ENCODE measurements around the gene MAEA.
"Not testable (repeated sequence)": the region's sequence is repeated elsewhere in the genome, so short reads cannot be mapped to it uniquely, and the experiment has no call there.

MAEA gene

GRCh38 chr4:1291996-1292702, 2.5 kb downstream of the MAEA start:
- no peak overlapping the region for H2AFZ ChIP-seq
- H3K9me3 ChIP-seq (ENCODE audit: control insufficient read depth, low read length): no peaks in the 10 kb centered on the region
- H3K4me3 ChIP-seq (ENCODE audit: low read depth, low read length): peak overlapping the region; percentile 91
- no peaks in the 10 kb centered on the region for H3K36me3 ChIP-seq (ENCODE audit: control insufficient read depth, insufficient read depth, low read length)
- H3K4me1 ChIP-seq: peaks cover 3% of the 10 kb centered on the region
- peaks cover 37% of the 10 kb centered on the region for H3K79me2 ChIP-seq
- TF ChIP-seq, protein P1, sequence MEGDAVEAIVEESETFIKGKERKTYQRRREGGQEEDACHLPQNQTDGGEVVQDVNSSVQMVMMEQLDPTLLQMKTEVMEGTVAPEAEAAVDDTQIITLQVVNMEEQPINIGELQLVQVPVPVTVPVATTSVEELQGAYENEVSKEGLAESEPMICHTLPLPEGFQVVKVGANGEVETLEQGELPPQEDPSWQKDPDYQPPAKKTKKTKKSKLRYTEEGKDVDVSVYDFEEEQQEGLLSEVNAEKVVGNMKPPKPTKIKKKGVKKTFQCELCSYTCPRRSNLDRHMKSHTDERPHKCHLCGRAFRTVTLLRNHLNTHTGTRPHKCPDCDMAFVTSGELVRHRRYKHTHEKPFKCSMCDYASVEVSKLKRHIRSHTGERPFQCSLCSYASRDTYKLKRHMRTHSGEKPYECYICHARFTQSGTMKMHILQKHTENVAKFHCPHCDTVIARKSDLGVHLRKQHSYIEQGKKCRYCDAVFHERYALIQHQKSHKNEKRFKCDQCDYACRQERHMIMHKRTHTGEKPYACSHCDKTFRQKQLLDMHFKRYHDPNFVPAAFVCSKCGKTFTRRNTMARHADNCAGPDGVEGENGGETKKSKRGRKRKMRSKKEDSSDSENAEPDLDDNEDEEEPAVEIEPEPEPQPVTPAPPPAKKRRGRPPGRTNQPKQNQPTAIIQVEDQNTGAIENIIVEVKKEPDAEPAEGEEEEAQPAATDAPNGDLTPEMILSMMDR (IDR thresholded peaks at IDR 0.05): no peak
- H3K27ac ChIP-seq: no peak overlapping the region
- H3K27me3 ChIP-seq (ENCODE audit: control insufficient read depth, insufficient read depth, low read length): no peaks in the 10 kb centered on the region
- H3K4me2 ChIP-seq (ENCODE audit: low read length): peak overlapping the region; percentile 91
- no peak overlapping the region for H3K9ac ChIP-seq

DNA sequence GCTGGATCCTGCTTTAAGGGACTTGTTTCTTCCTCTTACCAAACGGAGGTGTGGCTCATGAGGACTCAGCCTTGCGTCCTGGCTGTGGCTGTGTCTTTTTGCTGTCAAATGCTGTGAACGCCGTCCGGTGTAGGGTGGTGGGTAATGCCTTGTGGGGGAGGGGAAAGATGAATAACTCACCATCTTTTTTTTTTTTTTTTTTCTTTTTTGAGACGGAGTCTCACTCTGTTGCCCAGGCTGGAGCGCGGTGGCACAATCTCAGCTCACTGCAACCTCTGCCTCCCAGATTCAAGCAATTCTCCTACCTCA, 3.0 kb downstream of the MAEA start:
- not testable (repeated sequence) for H3K4me3 ChIP-seq (ENCODE audit: low read depth, low read length); H2AFZ ChIP-seq; H3K9me3 ChIP-seq (ENCODE audit: control insufficient read depth, low read length); H3K4me2 ChIP-seq (ENCODE audit: low read length); H3K36me3 ChIP-seq (ENCODE audit: control insufficient read depth, insufficient read depth, low read length); H3K4me1 ChIP-seq; H3K9ac ChIP-seq; H3K27ac ChIP-seq; H3K27me3 ChIP-seq (ENCODE audit: control insufficient read depth, insufficient read depth, low read length)
- H3K79me2 ChIP-seq: peaks cover 38% of the 10 kb centered on the region

- no peak overlapping the region for H3K4me2 ChIP-seq (ENCODE audit: low read length)
- no peaks in the 10 kb centered on the region for H3K27me3 ChIP-seq (ENCODE audit: control insufficient read depth, insufficient read depth, low read length)
- H3K9ac ChIP-seq: no peak overlapping the region
- H3K9me3 ChIP-seq (ENCODE audit: control insufficient read depth, low read length): no peaks in the 10 kb centered on the region
- TF ChIP-seq, protein P1 (IDR thresholded peaks at IDR 0.05): no peak
- peaks cover 3% of the 10 kb centered on the region for H3K4me1 ChIP-seq
- H3K36me3 ChIP-seq (ENCODE audit: control insufficient read depth, insufficient read depth, low read length): no peaks in the 10 kb centered on the region
- H3K4me3 ChIP-seq (ENCODE audit: low read depth, low read length): no peak overlapping the region
- no peak overlapping the region for H3K27ac ChIP-seq
- peaks cover 40% of the 10 kb centered on the region for H3K79me2 ChIP-seq
- H2AFZ ChIP-seq: no peak overlapping the region
Measured at GRCh38 chr4:1293531-1293941, 3.8 kb downstream of the MAEA start.

DNA sequence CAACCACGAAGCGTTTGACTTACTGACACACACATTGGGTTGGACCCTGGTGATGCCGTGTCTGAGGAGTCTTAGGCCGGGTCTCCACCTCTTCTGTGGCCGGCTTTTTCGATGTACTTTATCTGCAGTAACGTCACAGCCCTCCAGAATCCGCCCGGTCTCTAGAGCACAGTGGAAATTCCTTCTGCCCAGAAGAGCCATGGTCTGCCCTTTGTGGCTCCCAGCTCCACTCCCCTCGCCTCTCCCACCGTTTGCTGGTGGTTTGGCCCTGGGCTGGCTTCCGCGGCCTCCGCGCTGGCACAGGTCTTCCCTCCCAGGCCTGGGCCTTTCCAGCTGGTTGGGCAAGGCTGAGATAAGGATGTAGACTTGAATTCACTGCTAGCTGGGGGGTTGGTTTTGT, 4.3 kb downstream of the MAEA start:
- Histone ChIP-seq H3K4me2 (ENCODE audit: low read length) (no peak overlapping the region), H3K27ac (no peak overlapping the region), H2AFZ (no peak overlapping the region), H3K4me3 (ENCODE audit: low read depth, low read length) (no peak overlapping the region), H3K9ac (no peak overlapping the region), H3K79me2 (peaks cover 40% of the 10 kb centered on the region), H3K9me3 (ENCODE audit: control insufficient read depth, low read length) (no peaks in the 10 kb centered on the region), H3K4me1 (peaks cover 3% of the 10 kb centered on the region), H3K27me3 (ENCODE audit: control insufficient read depth, insufficient read depth, low read length) (no peaks in the 10 kb centered on the region), H3K36me3 (ENCODE audit: control insufficient read depth, insufficient read depth, low read length) (no peaks in the 10 kb centered on the region)
- TF ChIP-seq, protein P1 (IDR thresholded peaks at IDR 0.05): no peak

DNA sequence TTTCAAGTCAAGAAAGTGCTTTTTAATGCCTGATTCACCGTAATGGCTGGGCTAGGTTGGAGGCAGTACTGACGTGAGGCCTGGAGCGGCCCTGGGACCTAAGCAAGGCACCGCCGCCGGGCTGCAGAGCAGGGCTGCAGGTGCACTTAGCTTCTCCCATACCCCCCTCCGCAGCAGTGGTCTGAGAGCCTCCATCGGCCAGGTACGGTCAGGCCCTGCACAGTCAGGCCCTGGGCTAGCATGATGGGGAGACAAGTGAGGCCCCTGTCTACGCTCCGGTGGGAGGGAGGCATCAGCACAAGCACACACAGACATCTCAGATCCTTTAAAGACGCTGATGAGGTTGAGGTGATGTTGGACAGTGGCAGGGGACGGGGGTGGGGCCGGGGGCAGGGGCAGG, 4.7 kb downstream of the MAEA start:
- Histone ChIP-seq H3K27ac (no peak overlapping the region), H3K4me3 (ENCODE audit: low read depth, low read length) (no peak overlapping the region), H3K4me2 (ENCODE audit: low read length) (no peak overlapping the region), H3K27me3 (ENCODE audit: control insufficient read depth, insufficient read depth, low read length) (no peaks in the 10 kb centered on the region), H2AFZ (no peak overlapping the region), H3K36me3 (ENCODE audit: control insufficient read depth, insufficient read depth, low read length) (no peaks in the 10 kb centered on the region), H3K4me1 (peaks cover 3% of the 10 kb centered on the region), H3K79me2 (peaks cover 44% of the 10 kb centered on the region), H3K9ac (no peak overlapping the region), H3K9me3 (ENCODE audit: control insufficient read depth, low read length) (no peaks in the 10 kb centered on the region)
- TF ChIP-seq, protein P1 (IDR thresholded peaks at IDR 0.05): no peak
